GM18498 (cell line): ENCODE data around the gene POLR2E.
"Not testable (repeated sequence)": the region's sequence is repeated elsewhere in the genome, so short reads cannot be mapped to it uniquely, and the experiment has no call there.

Experiments used
- ATAC-seq: cut with Tn5 transposase; IDR thresholded peaks from one replicate; pipeline ENCODE4 v1.9.1; 2021; ENCODE audit warnings: mild to moderate bottlenecking, moderate library complexity; ENCODE audit not compliant: unreplicated experiment

The POLR2E gene

DNA sequence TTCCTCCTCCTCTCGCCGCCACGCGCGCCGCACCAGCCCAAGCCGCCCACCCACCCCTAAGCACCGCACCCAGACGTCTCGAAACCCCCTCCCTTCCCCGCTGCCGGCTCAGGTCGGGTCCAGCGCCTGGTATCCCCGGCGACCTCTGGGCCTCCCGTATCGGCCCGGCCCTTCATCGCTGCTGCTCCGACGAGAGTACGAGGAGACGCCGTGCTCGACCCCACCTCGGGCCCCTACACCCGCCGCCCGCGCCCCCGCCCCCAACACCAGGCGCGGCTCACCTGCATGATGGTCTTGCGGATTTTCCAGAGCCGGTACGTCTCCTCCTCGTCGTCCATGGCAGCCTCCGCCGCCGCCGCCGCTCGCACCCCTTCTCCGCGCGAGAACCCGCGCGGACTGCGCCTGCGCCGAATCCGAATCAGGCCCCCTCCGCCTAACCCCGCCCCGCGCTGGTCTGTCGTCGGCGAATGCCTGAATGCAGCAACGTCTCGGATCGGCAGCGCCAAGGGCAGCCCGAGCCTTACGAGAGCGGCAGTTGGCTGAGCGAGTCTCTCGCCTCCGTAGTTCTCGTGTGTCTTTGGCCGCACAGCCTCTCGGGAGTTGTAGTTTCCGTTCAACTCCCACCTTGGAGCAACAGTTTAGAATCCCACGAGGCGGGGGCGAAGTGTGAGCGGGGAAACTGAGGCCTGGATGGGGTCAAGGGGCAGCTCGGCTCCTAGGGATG, at the start of gene POLR2E:
TSS of gene POLR2E (minus strand) at position 398 of the 724 bp plus-strand sequence. CDS start at position 338, 60 bp downstream.
- peak; percentile 88 for ATAC-seq

DNA sequence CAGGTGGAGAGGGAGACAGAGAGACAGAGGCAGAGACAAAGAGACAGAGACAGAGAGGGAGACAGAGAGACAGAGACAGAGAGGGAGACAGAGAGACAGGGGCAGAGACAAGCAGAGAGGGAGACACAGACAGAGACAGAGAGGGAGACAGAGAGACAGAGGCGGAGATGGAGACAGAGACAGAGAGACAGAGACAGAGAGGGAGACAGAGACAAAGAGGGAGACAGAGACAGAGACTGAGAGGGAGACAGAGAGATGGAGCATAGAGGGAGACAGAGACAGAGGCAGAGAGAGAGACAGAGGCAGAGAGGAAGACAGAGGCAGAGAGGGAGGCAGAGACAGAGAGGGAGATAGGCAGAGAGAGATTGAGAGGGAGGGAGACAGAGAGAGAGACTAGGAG, 49.6 kb upstream of the POLR2E start:
- ATAC-seq = no peak

DNA sequence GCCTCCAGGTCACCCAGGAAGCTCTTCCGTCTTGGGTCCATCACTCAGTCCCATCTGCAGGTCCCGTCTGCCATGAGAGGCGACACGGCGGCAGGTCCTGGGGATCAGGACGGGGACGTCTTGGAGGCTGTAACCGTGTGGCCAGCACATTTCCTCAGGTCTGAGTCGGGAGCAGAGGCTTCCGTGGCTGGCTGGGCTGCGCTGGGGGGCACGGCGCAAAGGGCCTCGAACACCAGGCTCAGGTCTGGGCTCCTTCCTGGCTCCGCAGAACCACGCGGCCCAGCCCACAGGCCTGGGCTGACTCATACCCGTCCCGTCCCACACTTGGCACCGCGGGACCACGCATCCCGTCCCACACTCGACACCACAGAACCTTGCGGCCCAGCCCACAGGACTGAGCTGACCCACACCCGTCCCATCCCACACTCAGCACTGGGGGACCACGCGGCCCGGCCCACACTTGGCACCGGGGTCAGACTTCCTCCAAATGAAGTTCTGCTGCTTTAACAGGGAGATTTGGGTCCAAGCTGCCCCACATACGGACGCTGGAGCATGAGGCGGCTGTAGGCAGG, 48.7 kb upstream of the POLR2E start:
- ATAC-seq = no peak

DNA sequence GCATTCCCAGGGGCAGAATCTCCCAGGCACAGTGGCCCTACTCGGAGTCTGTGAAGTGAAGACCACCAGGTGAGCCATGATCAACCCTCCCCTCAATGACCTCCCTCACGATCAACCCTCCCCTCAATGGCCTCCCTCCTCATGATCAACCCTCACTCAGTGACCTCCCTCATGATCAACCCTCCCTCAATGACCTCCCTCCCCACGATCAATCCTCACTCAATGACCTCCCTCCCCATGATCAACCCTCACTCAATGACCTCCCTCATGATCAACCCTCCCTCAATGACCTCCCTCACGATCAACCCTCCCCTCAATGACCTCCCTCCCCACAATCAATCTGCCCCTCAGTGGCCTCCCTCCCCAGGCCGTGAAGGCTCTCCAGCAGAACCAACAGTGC, 46.8 kb upstream of the POLR2E start:
- ATAC-seq = no peak

DNA sequence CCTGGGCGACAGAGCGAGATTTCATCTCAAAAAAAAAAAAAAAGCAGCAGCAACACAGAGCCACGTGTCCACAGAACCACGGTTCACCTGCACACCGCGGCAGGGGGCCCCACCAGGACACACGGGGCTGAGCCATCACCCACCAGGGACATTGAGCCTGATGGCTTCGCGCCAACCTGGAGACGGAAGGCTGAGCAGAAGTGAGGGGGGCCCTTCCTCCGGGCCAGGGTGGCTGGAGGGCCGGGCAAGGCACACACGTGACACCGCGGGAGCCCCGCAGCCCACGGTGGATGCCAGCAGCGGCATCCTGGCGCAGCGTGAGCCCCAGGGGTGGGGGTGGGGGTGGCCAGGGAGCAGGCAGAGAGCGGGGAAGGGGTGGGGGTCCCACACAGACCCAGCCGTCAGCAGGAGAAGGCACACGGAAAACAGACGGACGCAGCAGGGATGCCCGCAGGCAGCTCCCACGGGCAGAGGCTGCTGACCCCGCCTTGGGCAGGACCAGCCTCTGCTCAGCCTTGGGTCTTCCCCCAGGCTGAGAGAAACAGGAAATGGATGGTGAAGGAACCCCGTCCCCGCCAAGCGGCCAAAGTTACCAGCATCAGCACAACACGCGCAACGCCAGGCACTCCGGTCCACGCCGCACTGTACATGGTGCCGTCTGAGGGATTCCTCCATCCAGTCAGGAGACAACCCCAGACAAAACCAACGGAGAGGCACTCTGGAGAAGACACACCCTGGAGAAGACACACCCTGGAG, 45.3 kb upstream of the POLR2E start:
- ATAC-seq = no peak

DNA sequence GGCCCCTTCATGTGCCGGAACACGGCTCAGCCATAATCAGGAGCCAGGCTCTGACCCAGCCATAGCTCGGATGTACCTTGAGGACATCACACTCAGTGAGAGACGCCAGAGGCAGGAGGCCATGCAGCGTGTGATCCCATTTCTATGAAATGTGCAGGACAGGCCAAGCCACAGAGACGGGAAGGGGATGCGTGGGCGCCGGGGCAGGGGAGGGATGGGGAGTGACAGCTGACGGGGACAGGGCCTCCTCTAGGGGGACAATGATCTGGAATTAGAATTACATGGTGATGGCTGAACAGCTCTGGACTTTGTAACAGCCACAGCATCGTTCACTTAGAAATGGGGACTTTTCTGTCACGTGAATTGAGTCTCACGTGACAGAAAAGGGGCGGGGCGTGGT, 44.0 kb upstream of the POLR2E start:
- no peak for ATAC-seq

DNA sequence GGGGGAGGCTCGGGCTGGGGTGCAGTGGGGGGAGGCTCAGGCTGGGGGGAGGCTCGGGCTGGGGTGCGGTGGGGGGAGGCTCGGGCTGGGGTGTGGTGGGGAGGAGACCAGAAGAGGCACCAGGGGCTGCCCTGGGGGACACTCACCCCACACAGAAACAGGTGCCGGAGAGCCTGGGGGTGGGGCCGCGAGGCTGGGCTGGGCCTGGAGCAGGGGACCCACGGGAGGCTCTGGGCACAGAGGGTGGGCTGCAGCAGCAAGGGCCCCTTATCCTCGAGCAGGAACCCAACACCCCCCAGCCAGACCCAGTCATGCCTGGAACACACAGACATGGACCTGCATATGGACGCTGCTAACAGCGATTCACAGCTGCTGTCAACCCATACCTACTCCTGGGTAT, 42.9 kb upstream of the POLR2E start:
- no peak for ATAC-seq

DNA sequence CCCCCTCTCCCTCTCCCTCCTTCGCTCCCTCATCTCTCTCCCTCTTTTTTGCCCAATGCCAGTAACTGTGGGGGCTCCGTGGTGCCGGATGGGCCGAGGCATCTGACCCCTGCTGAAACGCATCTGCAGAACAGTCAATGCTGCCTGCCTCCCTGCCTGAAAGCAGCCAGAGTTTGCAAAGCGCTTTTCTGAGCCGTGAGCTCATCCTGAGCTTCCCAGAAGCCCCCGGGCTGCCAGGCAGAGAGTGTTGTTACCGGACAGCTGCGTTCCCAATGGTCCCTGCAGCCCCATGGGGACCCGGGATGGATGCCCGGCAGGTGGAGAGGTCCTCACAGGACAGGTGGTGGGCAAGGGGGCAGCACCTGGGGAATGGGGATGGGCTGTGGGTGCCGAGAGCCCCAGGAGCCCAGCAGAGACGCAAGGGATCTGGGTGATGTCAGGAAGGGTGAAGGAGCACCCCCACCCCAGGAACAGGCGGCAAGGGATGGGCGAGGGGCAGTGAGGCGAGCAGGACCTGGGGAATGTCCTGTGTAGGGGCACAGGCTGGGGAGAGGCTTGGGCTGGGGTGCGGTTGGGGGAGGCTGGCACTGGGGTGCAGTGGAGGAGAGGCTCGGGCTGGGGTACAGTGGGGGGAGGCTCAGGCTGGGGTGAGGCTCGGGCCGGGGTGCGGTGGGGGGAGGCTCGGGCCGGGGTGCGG, 41.6 kb upstream of the POLR2E start:
- ATAC-seq = no peak

DNA sequence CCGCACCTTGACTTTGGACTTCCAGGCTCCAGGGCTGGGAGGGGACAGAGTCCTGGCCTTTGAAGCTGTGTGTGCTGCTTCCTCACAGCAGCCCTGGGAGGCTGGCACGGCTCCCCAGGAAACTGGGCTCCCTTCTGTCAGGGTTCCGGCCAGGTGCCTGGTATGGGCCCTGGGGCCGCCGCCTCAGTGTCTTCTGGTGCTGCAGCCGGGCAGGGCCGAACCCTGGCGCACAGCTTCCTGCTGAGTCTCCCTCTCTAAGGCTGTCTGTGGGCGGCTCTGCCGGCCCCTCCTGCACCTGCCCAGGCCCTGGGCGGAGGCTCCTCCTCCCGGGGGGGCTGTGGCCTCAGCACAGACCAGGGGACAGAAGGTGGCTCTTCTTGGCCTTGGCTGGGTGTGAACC, 41.0 kb upstream of the POLR2E start:
- ATAC-seq = no peak

DNA sequence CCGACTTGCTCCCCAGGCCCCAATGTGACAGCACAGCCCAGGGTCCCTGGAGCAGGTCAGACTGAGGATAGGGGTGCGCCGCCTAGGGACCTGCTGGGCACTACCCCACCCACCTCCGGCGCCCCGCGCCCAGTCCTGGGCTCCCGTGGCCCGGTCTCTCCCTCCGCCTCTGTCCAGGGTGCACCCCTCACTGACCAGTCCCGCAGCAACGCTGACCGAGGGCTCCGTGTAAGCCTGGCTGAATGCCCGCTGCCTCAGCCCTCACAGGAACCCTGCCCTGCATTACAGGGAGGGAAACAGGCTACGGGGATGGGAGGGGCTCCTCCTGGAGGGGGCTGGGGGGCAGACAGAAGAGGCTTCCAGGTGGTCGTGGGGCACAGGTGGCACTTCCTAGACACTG, 40.3 kb upstream of the POLR2E start:
- no peak for ATAC-seq

DNA sequence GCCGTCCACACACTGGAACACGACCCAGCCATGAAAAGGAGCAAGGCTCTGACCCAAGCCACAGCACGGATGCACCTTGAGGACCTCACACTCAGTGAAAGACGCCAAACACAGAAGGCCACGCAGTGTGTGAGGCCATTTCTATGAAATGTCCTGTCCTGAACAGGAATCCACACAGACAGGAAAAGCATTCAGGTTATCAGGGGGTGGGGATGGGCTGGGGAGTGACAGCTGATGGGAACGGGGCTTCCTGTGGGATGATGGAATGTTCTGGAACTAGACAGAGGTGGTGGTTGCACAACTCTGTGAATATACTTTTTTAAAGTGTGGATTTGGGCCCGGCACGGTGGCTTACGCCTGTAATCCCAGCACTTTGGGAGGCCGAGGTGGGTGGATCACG, 39.3 kb upstream of the POLR2E start:
- ATAC-seq = no peak

DNA sequence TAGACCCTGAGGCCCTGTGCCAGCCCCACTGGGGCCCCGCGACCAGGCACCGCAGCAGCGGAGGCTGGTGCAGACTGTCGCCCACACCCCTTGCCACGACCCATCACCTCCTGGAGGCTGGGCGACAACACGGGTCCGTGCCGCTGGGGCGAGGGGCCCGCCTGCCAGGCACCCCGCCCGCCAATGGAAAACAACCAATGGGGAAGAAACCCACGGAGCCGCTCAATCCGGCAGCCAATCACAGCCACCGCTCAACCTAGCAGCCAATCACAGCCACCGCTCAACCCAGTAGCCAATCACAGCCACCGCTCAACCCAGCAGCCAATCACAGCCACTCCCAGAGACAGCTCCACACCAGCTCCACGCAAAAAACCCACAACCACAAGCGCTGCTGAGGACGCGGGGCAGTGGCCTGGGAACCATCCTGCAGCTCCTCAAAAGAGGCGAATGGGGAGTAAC, 38.3 kb upstream of the POLR2E start:
- no peak for ATAC-seq

DNA sequence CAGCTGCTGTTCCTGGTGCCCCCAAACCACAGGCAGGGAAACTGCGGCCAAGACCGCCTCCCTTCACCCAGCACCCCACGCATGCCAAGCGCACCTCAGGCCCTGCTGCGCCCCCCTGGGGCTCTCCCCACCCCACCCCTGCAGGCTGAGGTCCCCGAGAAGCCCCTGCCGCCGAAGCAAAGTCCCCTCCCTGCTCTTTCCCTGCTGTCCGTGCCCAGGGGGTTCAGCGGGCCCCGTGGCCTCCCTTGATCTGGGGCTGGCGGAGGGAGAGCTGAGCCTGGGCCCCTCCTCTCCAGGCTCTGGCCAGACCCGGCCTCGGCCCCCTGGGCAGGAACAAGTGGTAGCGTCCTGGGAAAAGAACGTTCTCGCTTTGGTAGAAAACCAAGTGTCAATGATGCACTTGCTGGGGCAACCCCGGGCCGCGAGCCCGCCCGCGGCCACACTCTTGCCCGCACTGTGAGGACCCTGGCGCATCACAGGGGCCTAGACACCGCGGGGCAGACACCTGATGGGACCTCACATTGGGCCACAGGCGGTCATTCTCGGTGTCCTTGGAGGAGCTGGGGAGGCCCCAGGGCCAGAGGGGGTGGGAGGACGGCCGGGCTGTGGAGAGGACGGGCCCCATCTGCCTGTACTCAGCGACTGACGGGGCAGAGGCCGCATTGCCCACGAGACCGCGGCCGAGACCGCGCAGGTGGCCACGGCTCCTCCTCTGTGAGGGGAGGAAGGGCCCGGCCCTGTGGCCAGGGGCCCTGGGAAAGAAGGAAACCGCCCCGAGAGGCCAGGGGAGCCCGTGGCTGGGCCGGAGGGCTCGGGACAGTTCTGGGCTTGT, 37.6 kb upstream of the POLR2E start:
- ATAC-seq = peak; percentile 6

DNA sequence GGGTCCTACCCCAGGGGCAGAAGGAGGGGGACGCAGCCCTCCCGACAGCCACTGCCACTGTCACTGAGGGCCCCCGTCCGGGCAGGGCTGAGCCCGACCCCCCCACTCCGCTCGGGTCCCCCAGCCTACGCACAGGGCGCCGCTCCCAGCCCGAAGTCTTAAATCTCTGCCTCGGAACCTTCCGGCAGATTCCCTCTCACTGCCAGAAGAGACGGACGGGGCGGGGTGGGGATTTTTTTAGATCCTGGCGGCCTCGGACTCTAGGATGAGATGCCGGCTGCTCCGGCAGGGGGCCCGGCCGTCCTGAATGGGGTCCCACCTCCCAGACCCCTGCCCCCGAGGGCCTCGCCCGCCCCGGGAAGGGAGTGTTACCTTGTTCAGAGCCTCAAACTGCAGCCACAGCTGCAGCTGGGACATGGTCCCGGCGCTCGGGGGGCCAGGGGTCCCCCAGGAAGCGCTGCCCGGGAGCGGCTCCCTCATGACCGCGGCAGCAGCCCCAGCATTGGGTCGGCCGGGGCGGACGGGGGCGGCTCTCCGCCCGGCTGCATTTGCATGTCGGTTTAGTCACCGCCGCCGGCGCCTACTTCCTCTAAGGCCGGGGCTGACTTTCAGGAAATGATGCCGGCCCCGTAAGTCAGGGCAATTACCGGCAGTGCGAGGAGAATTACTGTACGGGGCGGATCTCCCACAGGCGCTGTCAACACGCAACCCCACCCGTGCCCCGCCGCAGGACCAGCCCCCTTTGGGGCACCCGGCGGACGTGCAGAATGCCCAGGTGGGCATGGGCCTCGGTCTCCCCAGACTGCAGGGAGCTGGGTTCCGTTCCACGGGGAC, 36.8 kb upstream of the POLR2E start:
- ATAC-seq = peak; percentile 57

DNA sequence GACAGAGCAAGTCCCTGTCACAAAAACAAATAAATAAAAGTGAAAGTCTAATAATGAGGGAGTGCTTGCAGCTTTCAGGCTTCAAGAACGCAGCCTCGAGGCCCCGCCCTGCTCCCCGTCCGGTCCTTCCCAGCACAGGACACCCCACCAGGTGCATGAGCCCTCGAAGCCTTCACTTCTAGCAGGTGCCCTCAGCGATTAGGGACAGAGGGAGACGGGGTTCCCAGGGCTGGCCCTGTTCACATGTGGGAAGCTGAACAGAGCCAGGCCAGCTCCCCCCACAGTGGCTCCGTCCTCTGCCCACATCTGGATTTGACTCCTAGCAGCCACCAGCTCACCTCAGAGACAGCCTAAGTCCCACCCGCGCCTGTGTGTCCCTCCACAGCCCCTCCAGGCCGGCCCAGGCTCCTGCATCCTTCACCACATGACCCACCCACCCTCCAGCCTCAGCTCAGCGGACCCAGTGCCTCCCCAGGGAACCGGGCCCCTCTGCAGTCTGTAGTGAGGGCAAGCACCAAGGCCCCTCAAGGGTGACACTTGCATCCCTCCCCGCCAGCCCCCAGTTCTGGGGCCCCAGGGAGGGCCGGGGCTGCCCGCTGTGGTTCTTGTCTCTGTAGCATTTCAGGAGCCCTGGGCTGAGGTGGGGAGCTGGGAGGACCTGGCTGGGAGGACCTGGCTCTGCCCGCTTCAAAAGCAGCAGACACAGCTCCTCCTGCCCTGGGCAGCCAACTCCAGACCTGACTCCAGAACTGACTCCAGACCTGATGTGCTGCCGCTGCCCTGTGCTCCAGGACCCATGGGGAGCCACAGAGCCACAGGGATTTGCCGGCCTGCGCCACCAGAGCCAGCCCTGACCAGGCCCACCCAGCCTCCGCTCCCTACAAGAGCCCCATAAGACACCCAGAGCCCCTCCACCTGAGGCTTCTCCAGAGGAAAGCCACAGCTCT, 35.9 kb upstream of the POLR2E start:
- ATAC-seq = no peak

DNA sequence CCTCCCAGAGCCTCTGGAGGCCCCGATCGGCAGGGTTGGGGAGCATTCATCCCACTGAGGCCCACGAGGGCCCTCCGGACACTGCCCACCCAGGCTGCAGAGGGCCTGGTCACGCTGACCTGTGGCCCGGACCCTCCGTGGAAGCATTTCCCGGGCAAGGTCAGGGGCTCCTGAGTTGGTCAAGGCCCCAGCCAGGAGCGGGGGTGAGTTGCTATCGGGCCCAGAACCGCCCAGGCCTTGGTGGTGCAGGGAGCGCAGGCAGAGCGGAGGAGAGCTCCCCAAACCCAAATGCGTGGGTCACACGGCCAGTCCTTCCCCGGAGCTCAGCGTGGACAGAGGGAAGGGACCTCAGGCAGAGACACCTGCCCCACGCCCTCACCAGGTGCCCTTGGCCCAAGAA, 34.4 kb upstream of the POLR2E start:
- no peak for ATAC-seq

DNA sequence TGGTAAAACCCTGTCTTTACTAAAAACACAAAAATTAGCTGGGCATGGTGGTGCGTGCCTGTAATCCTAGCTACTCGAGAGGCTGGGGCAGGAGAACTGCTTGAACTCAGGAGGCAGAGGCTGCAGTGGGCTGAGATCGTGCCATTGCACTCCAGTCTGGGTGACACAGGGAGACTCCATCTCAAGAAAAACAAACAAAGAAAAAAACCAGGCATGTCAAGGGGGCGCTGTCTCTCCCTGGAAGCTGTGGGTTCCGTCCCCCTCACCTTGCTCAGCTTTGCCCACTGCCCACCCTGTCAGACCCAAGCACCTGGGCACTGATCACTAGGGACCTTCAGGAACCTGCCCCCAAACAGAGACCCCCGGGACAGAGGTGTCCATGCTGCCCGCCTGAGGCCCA, 33.9 kb upstream of the POLR2E start:
- ATAC-seq = not testable (repeated sequence)

DNA sequence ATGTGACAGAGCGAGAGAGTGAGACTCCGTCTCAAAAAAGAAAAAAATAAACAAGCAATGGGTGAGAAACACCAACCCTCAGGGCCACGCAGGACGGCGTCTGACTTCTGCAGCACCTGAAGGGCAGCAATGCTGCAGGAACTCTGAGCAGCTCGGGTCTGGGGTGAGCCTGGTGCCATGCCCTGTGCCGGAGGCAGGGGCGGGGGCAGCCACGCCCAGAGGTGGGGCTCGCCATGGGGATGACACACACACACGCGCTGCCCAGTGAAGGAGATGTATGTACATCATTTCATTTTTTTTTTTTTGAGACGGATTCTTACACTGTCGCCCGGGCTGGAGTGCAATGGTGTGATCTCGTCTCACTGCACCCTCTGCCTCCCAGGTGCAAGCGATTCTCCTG, 32.9 kb upstream of the POLR2E start:
- ATAC-seq = no peak
